Measurements from ENCODE around the gene CASZ1.

- TF ChIP-seq POLR2AphosphoS5 (IDR thresholded peaks at IDR 0.05; ENCODE audit: low read depth, low read length) (no peak), POU2F2 (IDR thresholded peaks at IDR 0.05; ENCODE audit: low read depth, low read length) (no peak), TAF1 (IDR thresholded peaks at IDR 0.05; ENCODE audit: low read depth, low read length) (no peak), POLR2A (IDR thresholded peaks at IDR 0.05; ENCODE audit: low read depth, low read length) (no peak), PAX5 (IDR thresholded peaks at IDR 0.05; ENCODE audit: insufficient read depth, low read length, severe bottlenecking) (no peak)
These were observed 97.0 kb downstream of the CASZ1 start for GRCh38 chr1:10699470-10699835.
